Measurements from ENCODE around the gene CNTNAP2.

- TF ChIP-seq EZH2 (IDR thresholded peaks at IDR 0.05): no peak
- no peak for TF ChIP-seq POLR2AphosphoS5 (IDR thresholded peaks at IDR 0.05; ENCODE audit: borderline replicate concordance, low read depth, low read length)
- TF ChIP-seq FOXP2 (optimal IDR thresholded peaks at IDR 0.05; ENCODE audit: control extremely low read depth, extremely low read length, insufficient read depth): no peak
These were observed 2019.4 kb downstream of the CNTNAP2 start for GRCh38 chr7:148135997-148136396.
